Transverse colon (tissue), 4 donors: ENCODE measurements around the gene PERP.

ENCODE experiments used
- CTCF ChIP-seq, 5 experiments: fragments of 200-600 bp in 3 of 5; fragments of 450-650 bp in 2 of 5; sonication (generic) in 3 of 5; IDR thresholded peaks; 1 replicate in 2 of 5; 2 replicates in 3 of 5; pipeline ENCODE4 v1.5.1; 2016 to 2017; ENCODE audit warnings: antibody characterized with exemption in 5 of 5, inconsistent platforms in 3 of 5, mild to moderate bottlenecking in 2 of 5, moderate library complexity in 1 of 5
- EP300 ChIP-seq: sonication (generic); formaldehyde crosslinking; IDR thresholded peaks from one replicate; pipeline ENCODE4 v1.6.1; 2017; ENCODE audit warnings: antibody characterized with exemption, low read depth
- POLR2A ChIP-seq: fragments of 450-650 bp; IDR thresholded peaks from one replicate; pipeline ENCODE4 v1.6.1; 2016; ENCODE audit warnings: antibody characterized with exemption, mild to moderate bottlenecking, moderate library complexity
- POLR2AphosphoS5 ChIP-seq, 3 donors: sonication (generic); formaldehyde crosslinking; IDR thresholded peaks; one replicate each; pipeline ENCODE4 v1.6.1; 2016; ENCODE audit warnings: antibody characterized with exemption in 3 of 3

DNA sequence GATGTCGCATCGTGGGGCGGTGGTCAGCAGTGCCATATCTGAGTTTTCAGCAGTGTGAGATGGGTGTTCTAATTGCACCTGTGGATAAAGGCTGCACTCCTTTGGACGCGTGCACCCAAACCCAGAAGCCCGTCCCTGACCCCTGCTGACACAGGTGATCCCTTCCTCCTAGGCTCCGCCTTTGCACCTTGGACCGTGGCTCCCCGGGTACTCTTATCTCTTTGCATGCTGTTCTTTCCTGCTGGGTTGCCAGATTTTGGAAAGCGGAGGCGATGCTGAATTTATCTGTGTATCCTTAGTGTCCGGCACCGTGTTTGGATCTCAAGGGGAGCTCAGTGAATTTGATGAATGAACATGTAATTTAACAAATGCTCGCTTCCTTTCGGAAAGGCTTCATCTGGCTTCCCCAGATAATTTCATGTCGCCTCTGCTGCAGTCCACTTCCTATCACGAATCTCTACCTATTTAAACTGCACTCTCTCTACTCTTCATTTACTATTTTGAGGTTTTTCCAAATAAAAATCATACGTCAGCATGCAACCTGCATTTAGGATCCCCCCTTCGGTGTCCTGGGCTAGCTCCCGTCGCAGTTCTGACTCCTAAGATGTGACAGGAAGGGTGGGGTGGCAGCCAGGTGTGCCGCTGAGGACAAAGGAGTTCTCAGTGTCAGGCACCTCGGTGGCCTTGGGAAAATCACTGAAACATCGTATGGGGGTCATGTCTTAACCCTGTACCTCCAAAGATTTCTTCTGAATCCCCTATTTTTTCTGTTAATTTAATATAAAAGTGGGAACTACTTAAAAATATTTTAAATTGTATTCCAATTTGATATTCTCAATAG is 753 bp upstream of the PERP start:
- TF ChIP-seq POLR2A (no peak), POLR2AphosphoS5 (IDR thresholded peaks at IDR 0.05) (peak in 2 of 3 donors; percentile 14 to 56), CTCF (IDR thresholded peaks at IDR 0.05) (no peak), EP300 (no peak)
